SH-SY5Y (cell line): ENCODE data around the gene CES5A.

Source experiments
- GATA2 ChIP-seq: IDR thresholded peaks from 2 replicates; pipeline ENCODE4 v1.6.1; 2011; ENCODE audit warnings: mild to moderate bottlenecking, low read depth, low read length
- GATA3 ChIP-seq: IDR thresholded peaks from 2 replicates; pipeline ENCODE4 v1.6.1; 2011; ENCODE audit warnings: low read depth, mild to moderate bottlenecking, low read length, moderate library complexity

GRCh38 chr16:55908641-55909040 lies 33.5 kb upstream of the CES5A start:
- TF ChIP-seq GATA3 (no peak), GATA2 (no peak)
